Lung (tissue), 12 donors: Measurements from ENCODE around the gene KCNH4. TPM values are rescaled to one million over a fixed set of nuclear protein-coding genes. Genes with fewer than 3 reads are reported as not detected.
"Not testable (repeated sequence)": the region's sequence is repeated elsewhere in the genome, so short reads cannot be mapped to it uniquely, and the experiment has no call there.

Source experiments
- ATAC-seq: fragments of 200-7000 bp; cut with Tn5 transposase; one replicate; pipeline ENCODE4 v1.9.1; 2020; ENCODE audit warnings: moderate number of reproducible peaks; ENCODE audit not compliant: insufficient read depth, low FRiP score
- DNase-seq, 3 donors: peaks; one replicate each; pipeline ENCODE4 v3.0.0-alpha.2; 2013 to 2017
- H3K27ac ChIP-seq, 2 donors: one replicate each; pipeline ENCODE4 v1.5.1; 2013; ENCODE audit warnings: mild to moderate bottlenecking in 2 of 2, moderate library complexity in 2 of 2, control low read depth in 1 of 2, inconsistent platforms in 1 of 2, low read depth in 1 of 2, low read length in 1 of 2
- H3K27me3 ChIP-seq, 3 donors: one replicate each; pipeline ENCODE4 v1.5.1; 2013; ENCODE audit warnings: low read length in 2 of 3; ENCODE audit not compliant: control insufficient read depth in 3 of 3, insufficient read depth in 3 of 3
- H3K36me3 ChIP-seq, 4 donors: one replicate each; pipeline ENCODE4 v1.5.1; 2013; ENCODE audit warnings: low read length in 4 of 4, mild to moderate bottlenecking in 1 of 4, moderate library complexity in 1 of 4; ENCODE audit not compliant: control insufficient read depth in 4 of 4, insufficient read depth in 4 of 4
- H3K4me1 ChIP-seq, 5 donors: one replicate each; pipeline ENCODE4 v1.5.1; 2013; ENCODE audit warnings: low read length in 5 of 5, mild to moderate bottlenecking in 2 of 5, moderate library complexity in 1 of 5; ENCODE audit not compliant: control insufficient read depth in 5 of 5, insufficient read depth in 5 of 5
- H3K4me3 ChIP-seq: one replicate; pipeline ENCODE4 v1.5.1; 2013; ENCODE audit warnings: mild to moderate bottlenecking, control low read depth, moderate library complexity
- H3K9ac ChIP-seq, 2 donors: one replicate each; pipeline ENCODE4 v1.5.1; 2013; ENCODE audit warnings: low read length in 2 of 2, control low read depth in 1 of 2; ENCODE audit not compliant: insufficient read depth in 1 of 2
- H3K9me3 ChIP-seq, 4 donors: one replicate each; pipeline ENCODE4 v1.5.1; 2013; ENCODE audit warnings: low read length in 3 of 4, mild to moderate bottlenecking in 1 of 4, moderate library complexity in 1 of 4; ENCODE audit not compliant: control insufficient read depth in 4 of 4, insufficient read depth in 3 of 4
- WGBS, 2 donors: extraction: QIAGEN DNeasy Blood & Tissue Kit; methylation state at CpG; one replicate each; pipeline ENCODE4 v1.1.7; 2013; 5-methylcytosine and 5-hydroxymethylcytosine counted together
- polyA plus RNA-seq, 2 donors: library from polyadenylated mRNA; stranded (reverse); fragments of 200-250 nt; gene quantifications; one replicate each; pipeline ENCODE4 v1.2.1, GENCODE V29; 2013
- total RNA-seq, 2 donors: library from RNA; depleted of rRNA in 1 of 2; stranded (reverse); fragments of >200 nt in 1 of 2; gene quantifications; one replicate each; pipeline ENCODE4 v1.2.1, GENCODE V29; 2014 to 2021
- TF ChIP-seq, protein P1 (sequence below): IDR thresholded peaks from 2 replicates; pipeline ENCODE4 v1.5.1; 2012; ENCODE audit warnings: mild to moderate bottlenecking; ENCODE audit errors: control extremely low read depth, extremely low read depth
- donor health status: control.
- donor health status: control.
- donor health status: Bipolar disorder and iron deficiency.
- donor health status: healthy.
- donor health status: DM: yes; HTN: yes; CAD: no.

The KCNH4 gene
- total and polyA plus RNA-seq, 4 donors, result 0.04 to 0.57 (median 0.21) TPM

DNA sequence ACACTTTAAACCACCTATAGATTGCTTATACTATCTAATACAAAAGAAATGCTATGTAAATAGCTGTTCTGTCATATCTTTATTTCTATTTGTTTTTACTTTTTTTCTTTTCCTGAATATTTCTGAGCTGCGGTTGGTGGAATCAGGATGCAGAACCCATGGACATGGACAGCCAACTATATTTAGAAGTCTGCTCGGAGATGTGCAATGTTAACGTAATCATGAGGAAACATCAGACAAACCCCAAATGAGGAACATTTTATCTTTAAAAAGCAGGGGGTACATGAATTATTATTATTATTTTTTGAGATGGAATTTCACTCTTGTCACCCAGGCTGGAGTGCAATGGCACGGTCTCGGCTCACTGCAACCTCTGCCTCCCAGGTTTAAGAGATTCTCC, 44.7 kb upstream of the KCNH4 start:
- 40 to 84% methylated on average over 5 of the region's 5 CpGs for WGBS, 2 donors
- no peak for ATAC-seq
- Histone ChIP-seq H3K36me3 (peaks cover 7 to 23% (median 15%) of the 10 kb centered on the region in 4 donors), H3K9ac (no peak overlapping the region), H3K4me3 (no peak overlapping the region), H3K27me3 (no peaks in the 10 kb centered on the region), H3K9me3 (no peaks in the 10 kb centered on the region), H3K4me1 (peaks cover 0 to 11% (median 6%) of the 10 kb centered on the region in 5 donors), H3K27ac (no peak overlapping the region)
- TF ChIP-seq, protein P1, sequence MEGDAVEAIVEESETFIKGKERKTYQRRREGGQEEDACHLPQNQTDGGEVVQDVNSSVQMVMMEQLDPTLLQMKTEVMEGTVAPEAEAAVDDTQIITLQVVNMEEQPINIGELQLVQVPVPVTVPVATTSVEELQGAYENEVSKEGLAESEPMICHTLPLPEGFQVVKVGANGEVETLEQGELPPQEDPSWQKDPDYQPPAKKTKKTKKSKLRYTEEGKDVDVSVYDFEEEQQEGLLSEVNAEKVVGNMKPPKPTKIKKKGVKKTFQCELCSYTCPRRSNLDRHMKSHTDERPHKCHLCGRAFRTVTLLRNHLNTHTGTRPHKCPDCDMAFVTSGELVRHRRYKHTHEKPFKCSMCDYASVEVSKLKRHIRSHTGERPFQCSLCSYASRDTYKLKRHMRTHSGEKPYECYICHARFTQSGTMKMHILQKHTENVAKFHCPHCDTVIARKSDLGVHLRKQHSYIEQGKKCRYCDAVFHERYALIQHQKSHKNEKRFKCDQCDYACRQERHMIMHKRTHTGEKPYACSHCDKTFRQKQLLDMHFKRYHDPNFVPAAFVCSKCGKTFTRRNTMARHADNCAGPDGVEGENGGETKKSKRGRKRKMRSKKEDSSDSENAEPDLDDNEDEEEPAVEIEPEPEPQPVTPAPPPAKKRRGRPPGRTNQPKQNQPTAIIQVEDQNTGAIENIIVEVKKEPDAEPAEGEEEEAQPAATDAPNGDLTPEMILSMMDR, result no peak
- DNase-seq, result no peak

DNA sequence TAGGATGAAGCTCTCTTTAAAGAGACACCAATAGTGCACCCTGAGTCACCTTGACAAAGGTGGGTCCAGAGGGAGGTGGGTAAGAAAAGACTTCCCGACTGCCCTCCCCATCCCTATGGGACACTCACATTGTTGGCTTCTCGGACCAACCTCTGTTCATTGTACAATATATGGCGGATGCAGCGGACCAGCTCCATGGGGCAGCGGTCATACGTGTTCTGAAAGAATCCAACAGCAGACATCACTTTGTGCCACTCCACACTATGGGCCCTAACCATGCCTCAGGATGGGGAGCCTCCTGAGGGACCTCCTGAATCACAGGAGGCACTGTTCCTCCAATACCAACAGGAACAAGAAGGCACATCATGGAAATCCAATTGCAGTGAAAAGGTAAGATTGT, 43.7 kb upstream of the KCNH4 start:
- DNase-seq (no peak), ATAC-seq (no peak)
- 97% methylated on average over 6 of the region's 6 CpGs for WGBS, 2 donors
- H3K27me3 ChIP-seq, result no peaks in the 10 kb centered on the region
- TF ChIP-seq, protein P1, result no peak
- no peak overlapping the region for H3K27ac ChIP-seq
- no peak overlapping the region for H3K9ac ChIP-seq
- H3K9me3 ChIP-seq, result no peaks in the 10 kb centered on the region
- peaks cover 0 to 11% (median 6%) of the 10 kb centered on the region in 5 donors for H3K4me1 ChIP-seq
- no peak overlapping the region for H3K4me3 ChIP-seq
- H3K36me3 ChIP-seq, result peaks cover 7 to 23% (median 15%) of the 10 kb centered on the region in 4 donors

DNA sequence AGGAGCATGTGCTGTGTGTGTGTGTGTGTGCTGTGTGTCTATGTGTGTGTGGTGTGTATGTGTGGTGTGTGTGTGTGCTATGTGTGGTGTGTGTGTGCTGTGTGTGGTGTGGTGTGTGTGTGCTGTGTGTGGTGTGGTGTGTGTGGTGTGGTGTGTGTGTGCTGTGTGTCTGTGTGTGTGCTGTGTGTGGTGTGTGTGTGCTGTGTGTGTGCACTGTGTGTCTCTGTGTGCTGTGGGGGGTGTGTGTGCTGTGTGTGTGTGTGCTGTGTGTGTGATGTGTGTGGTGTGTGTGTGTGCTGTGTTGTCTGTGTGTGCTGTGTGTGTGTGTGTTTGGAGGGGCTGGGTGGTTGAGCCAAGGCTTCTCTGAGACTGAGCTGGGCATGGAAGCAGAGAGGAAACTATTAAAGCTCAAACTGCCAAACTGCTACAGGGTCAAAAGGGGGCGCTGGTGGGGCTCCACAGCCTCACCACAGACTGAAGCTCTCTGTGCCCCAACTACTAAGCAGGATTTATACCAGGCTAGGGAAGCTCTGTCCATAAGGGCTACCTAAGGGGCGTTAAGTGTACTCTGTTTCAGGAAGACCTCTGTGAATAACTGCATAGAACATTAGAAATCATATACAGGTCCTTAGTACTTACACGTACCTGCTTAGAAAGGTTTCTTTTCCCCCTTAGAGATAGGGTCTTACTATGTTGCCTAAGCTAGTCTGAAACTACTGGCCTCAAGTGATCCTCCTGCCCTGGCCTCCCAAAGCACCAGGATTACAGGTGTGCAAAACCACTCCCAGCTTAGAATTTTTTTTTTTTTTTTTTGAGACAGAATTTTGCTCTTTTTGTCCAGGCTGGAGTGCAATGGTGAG, 41.2 kb upstream of the KCNH4 start:
- H3K27ac ChIP-seq, result peak overlapping the region in 1 of 2 donors; percentile 33
- WGBS, 2 donors, result 42 to 57% methylated on average over 3 of the region's 3 CpGs

DNA sequence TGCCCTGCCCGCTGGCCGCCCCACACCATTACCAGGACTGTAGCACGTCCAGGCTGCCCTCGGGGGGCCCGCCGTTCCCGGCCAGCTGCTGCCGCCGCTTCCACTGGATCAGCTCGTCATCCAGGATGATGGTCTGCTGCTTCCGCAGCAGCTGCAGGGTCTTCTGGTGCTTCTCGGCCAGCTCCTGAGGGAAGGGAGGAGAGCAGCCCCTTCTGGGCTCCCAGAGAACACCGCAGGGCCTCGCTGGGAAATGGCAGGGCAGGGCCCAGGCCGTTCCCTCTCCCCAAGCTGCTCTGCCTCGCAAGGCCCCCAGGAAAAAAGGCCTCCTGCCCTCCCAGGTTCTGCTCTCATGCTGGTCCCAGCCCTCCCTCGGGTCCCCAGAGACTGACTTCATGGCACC, 38.3 kb upstream of the KCNH4 start:
- H3K4me1 ChIP-seq, ATAC-seq, H3K4me3 ChIP-seq, H3K9ac ChIP-seq, H3K27me3 ChIP-seq, H3K27ac ChIP-seq, DNase-seq, H3K9me3 ChIP-seq: not testable (repeated sequence)
- WGBS, 2 donors, result 100% methylated on average over 3 of the region's 17 CpGs; no CpG with 5 or more reads in 1 of the 2 donors
- peaks cover 15 to 38% (median 34%) of the 10 kb centered on the region in 4 donors for H3K36me3 ChIP-seq

More for the DNA sequence above, 41.2 kb upstream of the KCNH4 start:
- ATAC-seq (no peak), DNase-seq (peak; percentile 31 to 47 (median 32))
- H3K9me3 ChIP-seq, result no peaks in the 10 kb centered on the region
- TF ChIP-seq, protein P1, result peak; percentile 41
- peaks cover 13 to 30% (median 22%) of the 10 kb centered on the region in 4 donors for H3K36me3 ChIP-seq
- no peak overlapping the region for H3K4me3 ChIP-seq
- H3K27me3 ChIP-seq, result no peaks in the 10 kb centered on the region
- H3K9ac ChIP-seq, result no peak overlapping the region
- H3K4me1 ChIP-seq, result peaks cover 0 to 4% (median 0%) of the 10 kb centered on the region in 5 donors
